ENCODE measurements around the gene NCLN. TPM values are rescaled to one million over a fixed set of nuclear protein-coding genes. Genes with fewer than 3 reads are reported as not detected.
"Not testable (repeated sequence)": the region's sequence is repeated elsewhere in the genome, so short reads cannot be mapped to it uniquely, and the experiment has no call there.

NCLN gene
- total RNA-seq, 2 experiments from 2014 or later = 55.9 to 56.8 TPM

- Mint-ChIP-seq H3K27ac (no peak overlapping the region), H3K4me1 (ENCODE audit: low read depth) (peaks cover 32% of the 10 kb centered on the region), H3K4me3 (no peak overlapping the region), H3K9me3 (no peaks in the 10 kb centered on the region), H3K27me3 (no peaks in the 10 kb centered on the region), H3K36me3 (ENCODE audit: low read depth) (peaks cover 42% of the 10 kb centered on the region)
- ATAC-seq (no peak), DNase-seq (no peak)
- POLR2A ChIA-PET = no interaction called here
- intact Hi-C loops (cut with micrococcal nuclease) = no loop called here
- CTCF ChIA-PET = no interaction called here
- TF ChIP-seq CTCF (IDR thresholded peaks at IDR 0.05) = no peak
Measured at GRCh38 chr19:3190921-3191805, 5.4 kb downstream of the NCLN start.

GRCh38 chr19:3191806-3192104 lies 6.0 kb downstream of the NCLN start:
- intact Hi-C loops (cut with micrococcal nuclease); CTCF ChIA-PET; H3K9me3 Mint-ChIP-seq; H3K27ac Mint-ChIP-seq; ATAC-seq; DNase-seq; H3K4me3 Mint-ChIP-seq; H3K27me3 Mint-ChIP-seq; POLR2A ChIA-PET: not testable (repeated sequence)
- peaks cover 29% of the 10 kb centered on the region for H3K4me1 Mint-ChIP-seq (ENCODE audit: low read depth)
- H3K36me3 Mint-ChIP-seq (ENCODE audit: low read depth) = peaks cover 39% of the 10 kb centered on the region

GRCh38 chr19:3192228-3192635 lies 6.5 kb downstream of the NCLN start:
- H3K9me3 Mint-ChIP-seq = no peaks in the 10 kb centered on the region
- peaks cover 34% of the 10 kb centered on the region for H3K36me3 Mint-ChIP-seq (ENCODE audit: low read depth)
- no peak overlapping the region for H3K27ac Mint-ChIP-seq
- TF ChIP-seq CTCF (IDR thresholded peaks at IDR 0.05) = no peak
- DNase-seq (no peak), ATAC-seq (no peak)
- H3K4me1 Mint-ChIP-seq (ENCODE audit: low read depth) = peaks cover 25% of the 10 kb centered on the region
- intact Hi-C loops (cut with micrococcal nuclease) = no loop called here
- H3K27me3 Mint-ChIP-seq = no peaks in the 10 kb centered on the region
- ChIA-PET CTCF (no interaction called here), POLR2A (no interaction called here)
- H3K4me3 Mint-ChIP-seq = no peak overlapping the region

- POLR2A ChIA-PET = no interaction called here
- H3K4me1 Mint-ChIP-seq (ENCODE audit: low read depth) = peaks cover 20% of the 10 kb centered on the region
- no peaks in the 10 kb centered on the region for H3K9me3 Mint-ChIP-seq
- DNase-seq (no peak), ATAC-seq (no peak)
- H3K36me3 Mint-ChIP-seq (ENCODE audit: low read depth) = peaks cover 33% of the 10 kb centered on the region
- no peak overlapping the region for H3K27ac Mint-ChIP-seq
- no peak for TF ChIP-seq CTCF (IDR thresholded peaks at IDR 0.05)
- intact Hi-C loops (cut with micrococcal nuclease) = no loop called here
- CTCF ChIA-PET = no interaction called here
- no peak overlapping the region for H3K4me3 Mint-ChIP-seq
- H3K27me3 Mint-ChIP-seq = no peaks in the 10 kb centered on the region
Measured at GRCh38 chr19:3192684-3193083, 7.0 kb downstream of the NCLN start.

- Mint-ChIP-seq H3K27me3 (no peaks in the 10 kb centered on the region), H3K36me3 (ENCODE audit: low read depth) (peaks cover 28% of the 10 kb centered on the region), H3K9me3 (no peaks in the 10 kb centered on the region), H3K27ac (no peak overlapping the region), H3K4me1 (ENCODE audit: low read depth) (peaks cover 12% of the 10 kb centered on the region), H3K4me3 (no peak overlapping the region)
- ATAC-seq = no peak
- ChIA-PET CTCF (interaction anchor here (1.8 kb wide), 1 partner anchor 17 kb away, joined by 5 read pairs; no protein-coding TSS in a partner anchor), POLR2A (no interaction called here)
- no peak for TF ChIP-seq CTCF (IDR thresholded peaks at IDR 0.05)
- no peak for DNase-seq
- intact Hi-C loops (cut with micrococcal nuclease) = no loop called here
Measured at GRCh38 chr19:3193256-3194105, 7.8 kb downstream of the NCLN start.
